ENCODE results near the gene CETP.

Gene CETP, protein sequence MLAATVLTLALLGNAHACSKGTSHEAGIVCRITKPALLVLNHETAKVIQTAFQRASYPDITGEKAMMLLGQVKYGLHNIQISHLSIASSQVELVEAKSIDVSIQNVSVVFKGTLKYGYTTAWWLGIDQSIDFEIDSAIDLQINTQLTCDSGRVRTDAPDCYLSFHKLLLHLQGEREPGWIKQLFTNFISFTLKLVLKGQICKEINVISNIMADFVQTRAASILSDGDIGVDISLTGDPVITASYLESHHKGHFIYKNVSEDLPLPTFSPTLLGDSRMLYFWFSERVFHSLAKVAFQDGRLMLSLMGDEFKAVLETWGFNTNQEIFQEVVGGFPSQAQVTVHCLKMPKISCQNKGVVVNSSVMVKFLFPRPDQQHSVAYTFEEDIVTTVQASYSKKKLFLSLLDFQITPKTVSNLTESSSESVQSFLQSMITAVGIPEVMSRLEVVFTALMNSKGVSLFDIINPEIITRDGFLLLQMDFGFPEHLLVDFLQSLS

DNA sequence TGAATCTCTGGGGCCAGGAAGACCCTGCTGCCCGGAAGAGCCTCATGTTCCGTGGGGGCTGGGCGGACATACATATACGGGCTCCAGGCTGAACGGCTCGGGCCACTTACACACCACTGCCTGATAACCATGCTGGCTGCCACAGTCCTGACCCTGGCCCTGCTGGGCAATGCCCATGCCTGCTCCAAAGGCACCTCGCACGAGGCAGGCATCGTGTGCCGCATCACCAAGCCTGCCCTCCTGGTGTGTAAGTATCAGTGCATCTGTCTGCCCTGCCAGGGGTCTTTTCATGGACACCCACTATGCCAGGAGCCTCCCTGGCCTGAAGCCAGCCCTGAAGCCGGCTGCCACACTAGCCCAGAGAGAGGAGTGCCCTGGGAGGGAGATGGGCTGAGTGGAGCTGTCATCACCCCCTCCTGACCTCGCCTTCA is at the start of gene CETP:
Gene CETP (plus strand): TSS at position 100 of the 431 bp plus-strand sequence. CDS start 30 bp downstream, at position 130.
- no peak for DNase-seq (ENCODE audit: low read depth in 2 of 2, low spot score in 1 of 2)

DNA sequence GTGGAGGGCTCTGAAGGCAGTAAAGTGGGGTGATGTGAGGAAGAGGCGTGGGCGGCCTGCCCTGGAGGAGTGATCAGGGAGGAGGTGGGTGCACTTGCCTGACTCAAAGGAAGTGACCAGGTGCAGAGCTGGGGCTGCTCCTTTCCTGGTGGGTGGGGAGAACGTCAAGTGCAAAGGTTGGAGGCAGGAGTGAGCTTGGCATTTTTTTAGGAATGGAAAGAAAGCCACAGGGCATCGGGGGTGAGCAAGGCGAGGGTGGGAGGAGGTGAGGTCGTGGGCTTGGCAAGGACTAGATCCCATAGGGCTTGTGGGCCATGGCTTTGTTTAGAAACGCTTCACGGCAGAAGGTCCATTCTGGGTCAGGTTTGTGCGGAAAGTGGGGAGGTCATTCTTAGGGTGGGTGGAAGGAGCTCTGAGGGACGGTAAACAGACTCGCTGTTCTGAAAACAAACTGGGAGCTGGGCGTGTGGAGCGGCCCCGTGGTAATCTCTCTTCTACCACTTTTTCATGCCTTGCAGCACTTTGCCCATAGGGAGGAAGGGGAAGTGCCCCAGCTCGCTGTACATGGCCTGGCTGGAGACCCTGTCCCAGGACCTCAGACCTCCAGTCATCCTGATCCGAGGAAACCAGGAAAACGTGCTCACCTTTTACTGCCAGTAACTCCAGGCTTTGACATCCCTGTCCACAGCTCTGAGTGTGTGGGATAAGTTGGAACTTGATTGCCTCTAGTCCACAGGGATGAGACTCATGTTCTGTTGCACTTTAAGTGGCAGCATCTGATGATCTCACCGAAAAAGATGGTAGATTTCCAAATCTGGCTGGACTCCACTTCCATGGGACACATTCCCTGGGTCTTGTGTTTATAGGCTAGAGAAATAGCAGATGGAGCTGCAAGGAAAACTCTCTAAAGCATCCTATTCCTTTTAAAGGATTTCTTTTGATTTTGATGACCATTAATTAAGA is 48.7 kb upstream of the CETP start:
- no peak for DNase-seq (ENCODE audit: low read depth in 2 of 2, low spot score in 1 of 2)

DNA sequence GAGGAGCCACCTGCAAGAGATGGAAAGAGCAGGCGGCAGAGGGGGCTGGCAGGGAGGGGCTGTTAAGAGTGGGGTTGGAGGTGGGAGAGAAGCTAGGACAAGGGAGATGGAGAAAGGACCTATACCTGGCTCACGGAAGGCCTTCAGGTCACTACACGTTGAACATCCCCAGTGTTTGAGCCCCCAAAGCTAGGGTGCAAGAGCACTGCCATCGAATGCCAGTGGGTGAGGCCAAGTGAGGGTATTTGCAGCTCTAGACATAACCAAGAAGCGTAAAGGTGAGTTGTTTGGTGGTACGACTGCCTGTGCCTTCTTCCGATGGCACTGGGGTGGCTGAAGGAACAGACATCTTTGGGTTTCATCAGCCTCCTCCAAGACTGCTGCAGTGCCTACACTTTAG is 46.9 kb upstream of the CETP start:
- no peak for DNase-seq (ENCODE audit: low read depth in 2 of 2, low spot score in 1 of 2)

DNA sequence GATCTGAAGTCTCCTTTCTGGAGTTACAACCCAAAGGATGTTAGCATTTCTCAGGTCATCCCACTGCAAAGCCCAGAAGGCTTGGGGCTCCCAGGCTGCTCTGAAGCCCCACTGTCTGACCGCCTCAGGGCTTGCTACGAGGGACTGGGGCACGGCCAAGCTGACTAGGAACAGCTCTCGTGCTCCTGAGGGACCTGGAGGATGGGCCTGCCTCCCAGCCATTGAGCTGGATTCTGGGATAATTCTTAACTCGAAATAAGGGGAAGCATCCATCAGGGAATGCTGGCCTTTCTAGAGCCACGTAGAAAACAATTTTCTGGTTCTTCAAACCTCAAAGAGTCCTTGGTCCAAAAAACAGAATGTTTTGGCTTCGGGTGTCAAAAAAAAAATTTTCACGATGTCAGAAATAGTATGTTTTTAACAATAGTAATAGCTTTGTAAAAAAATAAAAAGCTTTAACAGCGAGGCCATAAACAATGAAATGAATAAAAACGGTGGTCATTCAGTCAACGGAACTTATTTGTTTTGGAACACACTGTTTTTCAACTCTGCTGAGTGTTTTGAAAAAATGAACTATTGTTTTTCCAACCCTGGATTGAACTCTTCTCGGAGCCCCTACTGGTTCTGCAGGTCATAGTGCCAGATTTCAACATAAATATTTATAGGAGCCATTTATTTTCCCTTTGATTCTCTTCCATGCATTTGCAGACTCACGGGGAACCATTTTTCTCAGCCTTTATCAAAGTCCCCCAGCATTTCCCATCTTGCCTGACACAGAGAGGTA is 46.2 kb upstream of the CETP start:
- no peak for DNase-seq (ENCODE audit: low read depth in 2 of 2, low spot score in 1 of 2)

DNA sequence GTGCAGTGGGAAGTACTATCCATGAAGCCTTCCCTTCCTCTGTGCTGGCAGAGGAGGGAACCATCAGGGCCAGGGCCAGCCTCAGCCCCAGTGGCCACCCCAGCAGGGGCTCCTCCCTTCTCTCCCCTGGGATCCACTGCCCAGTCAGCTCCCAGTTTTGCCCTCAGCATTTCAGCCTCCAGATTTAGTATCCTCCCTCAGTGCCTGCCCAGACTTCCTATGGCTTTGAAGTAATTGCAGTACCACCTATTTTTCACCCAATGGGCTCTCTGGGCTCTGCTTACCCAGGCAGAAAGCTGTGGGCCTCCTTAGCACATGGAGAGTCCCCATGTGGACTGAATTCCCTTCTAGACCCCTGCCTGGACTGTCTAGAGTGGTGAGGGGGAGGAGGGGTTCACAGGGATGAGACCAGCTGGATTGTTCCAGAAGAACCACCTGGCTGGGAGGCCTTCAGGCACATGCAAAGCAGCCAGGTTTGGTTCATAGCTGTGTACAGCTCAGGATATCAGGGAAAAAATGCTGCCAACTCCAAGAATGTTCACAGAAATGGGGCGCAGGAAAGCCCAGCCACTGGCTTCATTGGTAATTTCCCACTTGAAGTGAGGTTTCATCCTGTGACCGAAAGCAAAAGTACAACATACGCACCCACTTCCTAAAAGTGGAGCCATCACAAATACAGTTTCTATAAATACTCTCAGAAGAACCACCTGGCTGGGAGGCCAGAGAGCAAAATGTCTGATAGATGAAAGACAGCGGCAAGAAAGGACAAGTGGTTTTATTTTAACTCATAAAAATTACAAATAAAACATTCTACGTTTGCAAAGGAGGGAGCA is 45.0 kb upstream of the CETP start:
- DNase-seq (ENCODE audit: low read depth in 2 of 2, low spot score in 1 of 2), result no peak

DNA sequence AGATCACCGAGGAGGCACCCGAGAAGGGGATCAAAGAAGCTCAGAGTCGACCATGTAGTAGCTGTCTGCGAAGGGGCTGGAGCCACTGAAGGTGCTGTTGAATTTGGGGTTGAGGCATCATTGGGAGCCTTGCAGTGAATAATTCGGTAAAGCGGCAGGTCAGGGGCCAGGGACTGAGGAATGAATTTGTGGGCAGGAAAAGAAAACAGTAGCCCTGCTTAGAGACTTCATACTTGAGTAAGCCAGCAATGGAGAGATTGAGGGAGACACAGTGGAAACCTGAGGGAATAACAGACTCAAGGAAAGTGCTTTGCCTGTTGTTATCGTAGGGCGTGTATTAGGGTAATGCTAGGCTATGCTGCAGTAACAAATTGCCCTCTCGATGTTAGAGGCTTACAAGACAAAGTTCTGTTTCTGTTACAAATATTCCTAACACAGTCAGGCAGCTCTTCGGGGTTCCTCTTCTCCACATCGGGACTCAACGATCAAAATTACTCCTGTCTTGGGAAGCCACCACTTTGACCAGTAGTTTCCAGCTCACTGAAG is 43.2 kb upstream of the CETP start:
- DNase-seq (ENCODE audit: low read depth in 2 of 2, low spot score in 1 of 2), result no peak

DNA sequence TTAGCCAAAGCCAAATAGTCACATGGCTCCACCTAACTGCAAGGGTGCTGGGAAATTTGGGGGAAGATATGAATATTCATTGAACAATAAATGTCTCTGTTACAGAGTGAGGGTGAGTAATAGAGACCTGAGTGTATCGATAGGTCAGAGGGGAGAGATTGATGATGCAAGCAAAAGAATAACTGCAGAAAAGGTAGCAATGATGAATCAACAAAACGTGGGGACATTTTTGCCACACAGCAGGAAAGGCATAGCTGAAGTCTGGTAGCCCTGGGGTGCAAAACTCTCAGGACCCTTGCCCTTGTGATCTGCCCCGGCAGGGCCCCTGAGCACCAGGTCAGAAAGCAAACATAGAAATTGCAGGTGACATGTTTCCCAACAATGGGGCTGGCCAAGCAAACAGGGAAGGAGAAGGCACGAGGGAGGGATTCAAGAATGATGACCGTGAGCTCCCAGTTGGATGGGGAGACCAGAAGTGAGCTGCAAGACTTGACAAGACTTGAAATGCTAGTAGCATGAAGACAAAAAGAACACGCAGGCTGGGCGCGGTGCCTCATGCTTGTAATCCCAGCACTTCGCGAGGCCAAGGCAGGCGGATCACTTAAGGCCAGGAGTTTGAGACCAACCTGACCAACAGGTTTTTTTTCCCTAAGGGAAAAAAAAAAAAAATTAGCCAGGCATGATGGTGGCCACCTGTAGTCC is 42.5 kb upstream of the CETP start:
- no peak for DNase-seq (ENCODE audit: low read depth in 2 of 2, low spot score in 1 of 2)

DNA sequence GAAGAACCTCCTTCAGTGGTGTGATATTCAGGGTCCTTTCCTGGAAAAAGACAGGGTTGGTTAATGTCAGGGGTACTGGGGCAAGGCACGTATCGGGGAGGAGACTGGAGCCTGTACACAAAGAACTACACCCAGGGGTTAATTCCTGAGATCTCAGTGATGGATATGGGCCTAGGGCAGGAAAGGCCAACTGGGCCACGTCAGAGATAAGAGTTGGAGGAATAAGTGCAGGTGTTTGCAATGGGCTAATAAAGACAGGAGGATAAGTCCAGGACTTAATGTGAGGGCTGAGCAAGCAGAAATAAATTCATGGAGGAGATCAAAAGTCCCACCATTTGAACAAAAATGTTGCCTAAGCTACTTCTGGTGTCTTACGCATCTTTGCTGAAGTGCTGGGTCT is 40.2 kb upstream of the CETP start:
- no peak for DNase-seq (ENCODE audit: low read depth in 2 of 2, low spot score in 1 of 2)

DNA sequence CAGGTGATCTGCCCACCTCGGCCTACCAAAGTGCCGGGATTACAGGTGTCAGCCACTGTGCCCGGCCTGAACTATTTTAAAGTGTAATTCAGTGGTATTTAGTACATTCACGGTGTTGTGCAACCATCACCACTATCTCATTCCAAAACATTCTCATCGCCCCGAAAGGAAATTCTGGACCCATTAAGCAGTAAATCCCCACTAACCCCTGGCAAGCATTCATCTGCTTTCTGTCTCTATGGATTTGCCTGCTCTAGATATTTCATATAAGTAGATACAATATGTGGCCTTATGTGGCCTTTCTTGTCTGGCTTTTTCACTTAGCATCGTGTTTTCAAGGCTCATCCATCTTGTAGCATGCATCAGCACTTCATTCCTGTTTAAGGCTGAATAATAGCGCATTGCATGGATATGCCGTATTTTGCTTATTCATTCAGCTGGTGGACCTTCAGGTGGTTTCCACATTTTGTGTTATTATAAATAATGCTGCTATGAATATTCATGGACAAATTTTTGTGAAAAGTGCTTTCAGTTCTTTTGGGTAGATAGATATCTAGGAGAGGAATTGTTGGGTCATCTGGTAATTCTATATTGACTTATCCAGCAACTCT is 38.2 kb upstream of the CETP start:
- DNase-seq (ENCODE audit: low read depth in 2 of 2, low spot score in 1 of 2), result no peak

DNA sequence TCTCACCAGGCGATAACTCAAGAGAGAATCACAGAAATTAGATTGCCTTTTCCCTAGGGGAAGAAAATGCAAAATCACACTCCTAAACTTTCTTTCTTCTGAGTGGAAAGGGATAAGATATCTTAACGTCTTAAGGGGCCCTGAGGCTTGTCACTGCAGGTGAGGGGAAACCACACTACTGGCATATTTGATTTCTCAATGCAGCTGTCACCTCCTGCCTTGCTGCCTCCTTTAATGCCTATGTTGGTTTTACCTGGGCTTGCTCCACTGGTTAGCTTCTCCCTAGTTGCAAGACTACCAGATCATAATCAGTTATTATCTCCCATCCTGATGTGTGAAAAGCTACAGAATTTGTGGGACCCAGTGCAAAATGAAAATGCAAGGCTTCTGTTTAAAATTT is 34.3 kb upstream of the CETP start:
- DNase-seq (ENCODE audit: low read depth in 2 of 2, low spot score in 1 of 2), result no peak

DNA sequence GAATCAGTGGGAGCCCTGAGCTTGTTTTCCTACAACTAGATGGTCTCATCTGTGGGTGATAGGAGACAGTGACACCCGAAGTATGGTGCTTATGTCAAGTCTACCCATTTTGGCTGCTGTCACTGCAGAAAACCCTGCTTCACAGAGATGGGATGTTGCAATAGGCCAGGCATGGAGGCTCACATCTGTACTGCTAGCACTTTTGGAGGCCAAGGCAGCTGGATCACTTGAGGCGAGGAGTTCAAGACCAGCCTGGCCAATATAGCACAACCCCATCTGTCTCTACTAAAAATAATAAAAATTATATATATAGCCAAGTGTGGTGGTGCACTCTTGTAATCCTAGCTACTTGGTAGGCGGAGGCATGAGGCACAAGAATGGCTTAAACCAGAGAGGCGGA is 32.1 kb upstream of the CETP start:
- DNase-seq (ENCODE audit: low read depth in 2 of 2, low spot score in 1 of 2), result no peak

DNA sequence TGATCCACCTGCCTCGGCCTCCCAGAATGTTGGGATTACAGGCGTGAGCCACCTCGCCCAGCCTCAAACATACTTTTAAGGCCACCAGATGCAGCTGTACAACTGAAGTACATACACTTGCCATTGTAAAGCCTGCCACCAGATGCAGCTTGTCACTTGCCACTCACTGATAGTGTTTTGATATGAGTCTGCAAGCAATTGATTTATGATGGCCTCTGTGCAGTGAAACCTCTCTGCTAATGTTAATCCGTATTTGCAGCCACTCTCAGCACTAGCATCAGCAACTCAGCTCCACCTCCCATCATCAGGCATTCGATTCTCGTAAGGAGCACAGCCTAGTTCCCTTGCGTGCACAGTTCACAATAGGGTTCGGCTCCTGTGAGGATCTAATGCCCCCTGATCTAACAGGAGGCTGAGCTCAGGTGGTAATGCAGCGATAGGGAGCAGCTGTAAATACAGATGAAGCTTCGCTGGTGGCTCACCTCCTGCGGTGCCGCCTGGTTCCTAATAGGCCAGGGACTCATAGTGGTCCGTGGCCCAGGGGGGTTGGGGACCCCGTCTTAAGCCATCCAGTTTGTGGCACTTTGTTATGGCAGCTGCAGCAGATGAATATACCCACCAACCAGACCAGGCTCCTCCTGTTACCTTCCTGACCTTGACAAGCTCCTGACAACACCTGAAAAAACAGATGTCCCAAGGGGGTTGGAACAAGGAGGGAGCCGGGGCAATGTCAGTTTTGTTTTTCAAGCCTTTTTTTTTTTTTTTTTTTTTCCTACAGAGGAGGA is 31.1 kb upstream of the CETP start:
- no peak for DNase-seq (ENCODE audit: low read depth in 2 of 2, low spot score in 1 of 2)

DNA sequence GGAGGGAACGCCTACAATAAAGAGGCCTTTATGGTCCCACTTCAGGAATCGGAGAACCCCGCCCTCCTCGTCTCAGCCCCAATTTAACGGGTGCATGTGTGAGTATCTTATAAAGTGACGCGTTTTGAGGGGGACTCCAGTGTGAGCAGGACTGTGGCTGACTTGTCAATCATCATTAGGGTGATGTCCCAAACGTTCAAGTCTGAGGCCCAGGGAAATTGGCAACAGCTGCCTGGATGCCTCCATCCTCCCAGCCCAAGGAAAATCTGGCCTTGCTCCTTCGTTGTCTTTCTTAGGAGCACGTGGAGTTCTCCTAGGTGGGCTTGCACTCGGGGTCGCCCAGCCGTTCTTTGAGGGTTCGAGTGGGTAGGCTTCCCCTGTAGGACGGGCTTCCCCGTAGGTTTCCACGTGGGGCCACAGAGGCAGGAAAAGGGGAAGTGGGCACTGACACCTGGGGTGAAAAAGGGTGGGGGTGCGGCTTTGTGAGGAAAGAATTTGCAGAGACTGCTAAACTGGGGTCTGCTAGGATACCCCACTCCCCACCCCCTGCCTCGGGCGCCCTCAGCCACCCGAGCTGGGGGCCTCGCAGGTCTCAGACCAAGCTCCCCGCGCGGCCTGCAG is 30.4 kb upstream of the CETP start:
- DNase-seq (ENCODE audit: low read depth in 2 of 2, low spot score in 1 of 2), result no peak

DNA sequence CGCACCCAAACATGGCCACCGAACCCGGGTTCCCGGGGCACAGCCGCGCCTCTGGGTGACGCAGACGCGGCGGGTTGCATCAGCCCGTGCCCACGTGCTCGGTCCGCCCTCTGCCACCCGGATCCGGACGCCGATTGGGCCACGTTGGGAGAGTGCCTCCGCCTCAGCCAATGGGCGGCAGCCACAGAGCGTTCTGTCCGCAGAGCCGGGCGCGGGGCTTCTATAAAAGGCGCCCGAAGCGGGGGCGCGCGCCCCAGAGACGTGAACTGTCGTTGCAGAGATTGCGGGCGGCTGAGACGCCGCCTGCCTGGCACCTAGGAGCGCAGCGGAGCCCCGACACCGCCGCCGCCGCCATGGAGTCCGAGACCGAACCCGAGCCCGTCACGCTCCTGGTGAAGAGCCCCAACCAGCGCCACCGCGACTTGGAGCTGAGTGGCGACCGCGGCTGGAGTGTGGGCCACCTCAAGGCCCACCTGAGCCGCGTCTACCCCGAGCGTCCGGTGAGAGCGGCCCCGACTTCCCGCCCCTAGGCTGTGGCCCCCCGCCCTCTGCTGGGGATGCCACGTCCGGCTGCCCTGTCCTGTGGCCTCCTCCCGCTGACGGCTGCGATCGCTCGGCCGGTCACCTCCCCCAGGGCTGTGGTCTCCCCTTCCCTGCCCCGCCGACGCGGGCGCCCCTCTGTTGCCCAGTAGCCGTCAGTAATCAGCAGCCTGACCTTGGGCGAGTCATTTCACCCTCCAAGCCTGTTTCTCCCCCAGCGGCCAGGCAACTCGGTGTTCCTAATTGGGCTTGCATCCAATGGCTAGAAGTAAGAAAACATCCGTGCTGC is 29.6 kb upstream of the CETP start, which contains the start of gene HERPUD1:
Gene HERPUD1 (plus strand): TSS at position 251 of the 829 bp plus-strand sequence. CDS start 103 bp downstream, at position 354.
- peak; percentile 94 to 99 for DNase-seq (ENCODE audit: low read depth in 2 of 2, low spot score in 1 of 2)

DNA sequence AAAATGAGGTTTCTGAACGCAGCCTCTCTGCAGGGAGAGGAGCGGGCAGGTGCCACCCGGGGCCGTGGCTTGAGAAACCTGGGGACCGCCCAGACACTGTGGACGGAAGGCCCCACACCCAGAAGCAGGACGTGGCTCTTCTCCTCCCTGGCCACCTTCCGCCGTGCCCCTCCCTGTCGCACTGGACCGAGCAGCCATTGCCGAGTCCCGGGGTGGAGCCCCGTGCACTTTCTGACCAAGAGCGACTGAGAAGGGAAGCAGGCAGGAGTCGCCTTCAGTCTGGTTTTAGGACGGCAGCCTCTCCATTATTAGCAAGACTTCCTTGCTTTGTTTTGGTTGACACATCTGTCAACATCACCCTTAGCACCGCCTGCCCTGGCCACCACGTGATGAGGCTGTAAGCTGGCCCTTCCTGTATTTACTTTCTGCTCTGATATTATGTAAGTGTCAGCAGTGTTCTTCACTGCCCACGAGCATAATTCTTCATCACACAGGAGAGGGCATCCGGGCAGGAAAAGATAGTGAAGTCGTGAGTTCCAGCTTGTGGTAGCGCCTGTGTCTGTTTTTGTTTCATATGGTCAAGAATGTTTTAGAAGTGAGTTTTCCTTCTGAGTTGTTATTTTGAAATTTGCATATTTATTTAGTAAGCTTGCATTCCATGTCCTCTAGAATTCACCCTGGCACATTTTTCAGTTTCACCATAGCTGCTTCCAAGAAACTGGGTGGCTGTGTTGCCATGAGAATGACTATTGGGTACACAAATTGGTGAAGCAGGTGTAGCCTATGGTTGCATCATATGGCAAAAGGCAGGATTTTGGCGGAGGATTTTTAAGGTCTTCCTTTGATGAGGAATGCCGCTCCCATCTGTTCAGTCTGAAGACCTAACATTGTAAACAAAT is 28.8 kb upstream of the CETP start:
- DNase-seq (ENCODE audit: low read depth in 2 of 2, low spot score in 1 of 2), result peak in 1 of 2 donors; percentile 10

All from stimulated activated CD8-positive, alpha-beta memory T cell treated with anti-CD3 and anti-CD28 coated beads, Interleukin-4, amount 100 ng/mL, for 1 hour (primary cell).